Stimulated activated CD4-positive, alpha-beta T cell treated with anti-CD3 and anti-CD28 coated beads, Interleukin-15, amount 100 ng/mL, for 1 hour (primary cell): ENCODE results near the gene C14orf93.

ENCODE experiments used
- DNase-seq, 2 donors: peaks; one replicate each; pipeline ENCODE4 v3.0.0-alpha.2; 2020; ENCODE audit warnings: low read depth in 1 of 2, low spot score in 1 of 2

Gene C14orf93

DNA sequence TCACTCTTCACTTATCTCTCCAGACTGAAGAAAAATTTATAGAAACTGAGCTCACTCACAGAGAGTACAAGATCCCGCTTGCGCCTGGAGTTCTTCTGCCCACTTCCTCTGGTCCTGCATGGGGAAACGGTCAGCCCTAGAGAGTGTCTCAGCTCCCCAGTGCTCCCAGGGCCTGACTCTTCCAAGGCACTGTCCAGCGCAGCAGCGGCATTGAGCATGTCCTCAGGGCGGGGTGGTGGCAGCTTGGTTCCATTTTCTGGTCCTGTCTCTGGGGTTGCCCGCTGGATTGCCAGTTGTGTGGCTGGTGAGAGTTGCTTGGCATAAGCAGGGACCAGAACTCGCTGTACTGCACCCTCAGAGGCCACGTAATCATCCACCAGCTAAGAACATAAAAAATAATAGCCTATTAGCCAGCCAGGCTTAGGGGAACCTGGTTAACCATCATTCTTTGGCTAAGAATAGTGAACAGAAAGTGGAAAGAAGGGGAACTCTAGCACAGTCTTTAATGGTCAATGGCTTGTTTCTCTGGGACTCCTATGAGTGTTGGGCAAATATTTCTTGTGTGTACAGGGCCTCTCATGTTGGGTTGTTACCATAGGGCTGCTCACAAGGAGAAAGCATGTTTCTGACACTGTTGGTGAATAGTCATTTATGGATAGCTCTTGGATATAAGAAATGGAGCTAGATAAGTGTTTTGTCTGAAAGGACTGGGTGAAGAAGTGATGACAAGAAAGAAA, 13.9 kb downstream of the C14orf93 start:
- DNase-seq: no peak

DNA sequence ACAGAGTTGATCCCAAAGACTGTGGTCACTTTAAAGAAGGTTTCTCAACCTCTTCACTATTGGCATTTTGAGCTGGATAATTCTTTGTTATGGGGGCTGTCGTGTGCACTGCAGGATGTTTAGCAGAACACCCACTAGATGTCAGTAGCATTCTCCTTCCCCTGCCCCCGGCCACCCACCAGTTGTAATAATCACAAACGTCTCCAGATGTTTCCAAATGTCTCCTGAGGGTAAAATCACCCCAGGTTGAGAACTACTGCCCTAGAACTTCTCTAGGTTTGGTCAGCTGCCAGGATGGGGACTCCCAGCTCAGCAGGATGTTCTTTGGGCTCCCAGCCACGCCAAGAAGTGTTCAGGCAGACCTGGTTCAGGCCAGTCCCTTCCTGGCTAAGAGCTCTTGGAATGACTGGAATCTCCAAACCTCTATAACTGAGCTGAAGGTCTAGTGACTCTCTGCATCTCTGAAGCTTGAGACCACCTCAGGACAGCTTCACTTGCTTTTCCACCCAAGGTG, 15.1 kb downstream of the C14orf93 start:
- no peak for DNase-seq

DNA sequence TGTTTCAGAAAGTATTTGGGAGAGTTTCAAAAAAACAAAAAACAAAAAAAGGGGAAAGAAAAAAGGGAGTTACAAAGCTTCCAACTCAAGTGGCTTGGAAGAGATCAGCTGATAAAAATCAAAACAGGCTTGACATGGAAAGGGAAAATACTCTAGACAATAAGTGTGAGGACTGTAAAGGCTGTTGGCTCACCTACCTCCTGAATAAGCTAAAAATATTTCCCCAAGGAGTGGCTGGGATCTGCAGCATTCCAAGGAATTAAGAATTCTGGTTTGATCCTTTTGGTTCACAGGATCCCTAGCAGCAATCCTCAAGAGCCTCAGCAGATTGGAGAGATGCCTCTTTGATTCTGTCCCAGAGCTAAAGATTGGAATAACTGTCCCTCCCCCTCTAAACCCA, 16.4 kb downstream of the C14orf93 start:
- no peak for DNase-seq

DNA sequence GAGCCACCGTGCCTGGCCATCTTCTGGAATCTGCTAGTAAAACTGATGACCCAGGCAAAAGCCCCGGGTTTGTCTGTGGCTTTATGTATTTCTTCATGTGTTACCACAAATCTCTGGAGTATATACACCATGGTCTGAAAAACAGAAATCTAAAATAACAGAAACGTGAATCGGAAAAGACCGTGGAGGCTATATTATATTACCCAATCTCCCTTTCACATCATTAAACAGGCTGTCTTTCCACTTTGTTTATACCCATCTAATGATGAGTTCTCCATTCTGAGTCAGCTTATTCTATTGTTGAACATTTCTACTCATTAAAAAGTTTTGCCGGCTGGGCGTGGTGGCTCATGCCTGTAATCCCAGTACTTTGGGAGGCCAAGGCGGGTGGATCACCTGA, 18.1 kb downstream of the C14orf93 start:
- DNase-seq: no peak

DNA sequence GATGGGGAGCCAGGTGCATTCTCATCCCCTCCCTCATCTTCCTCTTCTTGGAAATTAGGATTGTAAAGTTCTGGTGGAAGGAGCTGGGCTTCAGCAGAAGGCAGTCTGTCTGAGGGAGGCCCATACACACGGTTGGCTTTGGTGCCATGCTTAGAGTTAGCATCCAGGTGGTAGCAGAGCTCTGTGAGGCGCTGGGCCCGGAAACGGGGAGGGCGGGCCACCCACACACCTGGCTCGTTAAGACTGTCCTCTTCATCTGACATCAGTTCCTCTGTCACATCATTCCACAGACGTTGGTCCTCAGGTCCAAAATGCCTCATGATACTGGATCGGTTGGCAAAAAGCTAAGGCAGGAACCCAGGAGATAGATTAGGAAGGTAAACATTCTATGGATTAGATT, 22.7 kb downstream of the C14orf93 start:
- no peak for DNase-seq

DNA sequence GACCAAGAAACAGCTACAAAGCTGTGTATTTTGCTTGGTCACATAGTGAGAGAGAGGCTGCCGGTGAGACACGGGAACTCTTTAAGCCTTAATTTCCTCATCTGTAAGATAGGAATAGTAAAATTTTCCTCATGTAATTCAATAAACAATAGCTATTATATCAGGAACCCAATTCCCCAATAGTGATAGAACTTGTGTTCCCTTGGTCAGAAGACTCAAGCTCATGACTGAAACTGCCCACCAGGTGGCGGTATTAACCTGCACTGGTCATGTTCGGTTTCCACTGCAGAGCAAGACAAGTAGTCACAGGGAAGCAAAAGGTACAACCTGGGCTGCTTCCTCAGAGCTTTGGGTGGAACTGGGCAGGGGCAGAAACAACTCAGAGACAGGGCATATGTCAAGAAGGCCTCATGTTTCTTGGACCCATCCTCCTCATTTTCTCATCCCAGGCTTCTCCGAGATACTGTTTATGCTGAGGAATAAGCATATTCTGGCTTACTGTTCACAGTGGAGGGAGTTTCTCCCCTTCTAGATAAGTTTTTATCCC, 23.4 kb downstream of the C14orf93 start:
- DNase-seq: peak; percentile 74 to 77

DNA sequence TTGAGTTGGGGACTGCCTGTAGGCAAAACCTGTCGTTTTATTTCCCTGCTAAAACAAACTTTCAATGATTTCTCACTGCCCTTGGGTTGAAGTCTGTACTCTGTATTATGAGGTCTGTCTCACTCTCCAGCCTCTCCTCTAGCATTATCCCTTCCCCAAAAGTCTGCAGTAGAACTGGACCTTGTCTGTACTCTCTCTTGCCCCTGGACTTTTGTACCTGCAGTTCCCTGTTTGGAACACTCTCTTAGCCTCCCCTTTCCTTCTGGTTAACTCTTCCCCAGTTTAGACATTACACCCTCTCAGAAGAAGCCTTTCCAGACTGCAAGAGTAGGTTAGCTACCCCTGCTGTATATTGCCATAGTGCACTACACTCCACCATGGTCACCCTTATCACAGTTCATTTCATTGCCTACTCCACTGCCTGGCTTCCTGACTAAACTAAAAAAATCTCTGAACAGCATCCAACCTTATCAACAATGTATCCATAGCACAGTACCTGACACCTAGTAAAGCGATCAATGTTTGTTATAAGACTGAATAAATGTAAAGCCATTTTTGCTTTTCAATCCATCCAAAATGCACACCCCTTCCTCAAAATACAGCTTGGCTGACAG, 23.9 kb downstream of the C14orf93 start:
- no peak for DNase-seq

DNA sequence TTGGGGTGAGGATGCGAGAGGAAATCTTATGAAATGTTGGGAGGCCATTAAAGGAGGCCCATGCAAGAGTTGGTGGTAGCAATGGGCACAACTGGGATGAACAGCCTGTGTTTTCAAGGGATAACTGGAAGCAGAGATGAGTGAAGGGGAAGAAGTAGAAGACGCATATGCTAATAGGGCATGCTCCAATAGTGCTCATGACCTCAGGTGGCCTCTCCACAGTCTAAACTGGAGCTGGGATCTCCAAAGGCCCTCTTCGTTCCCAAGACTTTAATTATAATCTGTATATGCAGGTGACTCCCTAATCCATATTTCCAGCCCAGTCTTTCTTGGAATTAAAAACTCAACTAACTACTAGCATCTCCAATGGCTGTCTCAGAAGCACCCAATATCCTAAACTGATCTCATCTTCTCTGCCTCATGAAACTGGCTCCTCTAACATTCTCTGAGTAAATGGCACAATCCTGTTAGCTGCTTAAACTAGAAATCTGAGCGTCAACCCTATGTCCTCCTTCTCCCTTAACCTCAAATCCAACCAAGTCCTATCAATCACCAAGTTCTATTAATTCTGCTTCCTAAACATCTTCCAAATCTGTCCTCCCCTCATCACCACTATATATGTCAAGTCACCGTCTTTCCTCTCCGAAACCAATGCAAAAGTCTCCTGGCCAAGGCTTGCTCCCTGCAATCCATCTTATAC, 24.8 kb downstream of the C14orf93 start:
- no peak for DNase-seq

DNA sequence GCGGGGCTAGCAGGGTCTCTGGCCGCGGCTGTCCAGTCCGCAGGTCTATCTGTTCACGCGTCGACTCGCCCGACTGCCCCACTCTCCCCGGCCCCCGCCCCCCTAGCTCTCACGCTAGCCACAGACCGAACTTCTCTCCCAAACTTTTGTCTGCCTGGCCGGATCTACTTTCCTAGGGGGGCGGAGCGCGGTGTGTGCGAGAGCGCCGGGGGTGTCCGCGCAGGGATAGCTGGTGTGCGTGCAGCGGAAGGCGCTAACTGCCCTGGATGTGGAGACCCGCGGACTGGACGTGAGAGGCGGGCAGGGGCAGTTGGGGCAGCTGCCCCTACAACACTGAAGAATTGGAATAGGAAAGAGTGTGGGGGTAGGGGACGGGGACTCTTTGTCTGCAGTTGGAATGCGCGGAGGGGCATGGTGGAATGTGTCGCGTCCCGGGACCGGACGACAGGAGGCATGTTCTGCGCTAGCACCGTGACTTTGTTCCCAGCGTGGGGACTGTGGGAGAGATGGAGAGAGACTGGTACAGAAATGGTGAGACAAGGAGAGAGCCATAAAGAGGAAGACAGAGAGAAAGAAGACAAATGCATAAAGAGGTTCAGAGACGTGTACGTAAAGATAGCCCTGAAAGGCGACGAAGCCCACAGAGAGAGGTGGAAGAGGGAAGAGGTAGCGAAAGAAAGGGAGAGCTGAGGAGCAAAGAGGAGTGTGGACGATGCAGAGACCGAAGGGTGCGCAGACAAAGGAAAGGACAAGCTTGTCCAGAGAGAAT, 27.3 kb downstream of the C14orf93 start, which contains the start of gene AJUBA:
TSS of gene AJUBA (minus strand) at position 75 of the 769 bp plus-strand sequence. CDS start 285 bp downstream, outside the sequence.
- peak; percentile 50 to 65 for DNase-seq

DNA sequence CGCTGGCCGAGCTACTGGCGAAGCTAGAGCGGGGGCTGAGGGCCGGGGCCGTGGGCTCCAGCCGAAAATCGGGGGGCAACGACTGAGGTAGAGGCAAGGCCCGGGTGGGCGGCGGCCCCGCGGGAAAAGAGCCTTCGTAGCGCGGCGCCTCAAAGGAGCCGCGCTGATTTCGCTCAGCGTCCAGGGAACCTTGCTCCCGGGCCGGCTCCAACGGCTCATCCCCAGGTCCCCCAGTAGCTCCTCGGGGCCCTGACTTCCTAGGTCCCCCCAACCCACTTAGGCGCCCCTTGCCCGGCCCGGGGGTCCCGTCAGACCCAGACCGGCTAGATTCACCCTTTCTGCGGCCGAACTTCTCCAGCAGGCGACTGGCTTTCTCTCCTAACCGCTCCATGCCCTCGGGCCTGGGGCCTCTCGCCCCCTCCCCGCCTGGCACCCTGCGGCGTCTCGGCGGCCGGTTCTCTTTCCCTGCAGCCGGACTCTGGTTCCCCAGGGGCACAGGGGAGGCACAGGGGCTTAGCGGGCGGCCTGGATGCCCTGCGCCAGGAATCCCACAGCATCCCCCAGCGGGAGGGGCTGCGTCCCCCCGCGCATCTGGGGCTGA, 28.0 kb downstream of the C14orf93 start:
- no peak for DNase-seq

DNA sequence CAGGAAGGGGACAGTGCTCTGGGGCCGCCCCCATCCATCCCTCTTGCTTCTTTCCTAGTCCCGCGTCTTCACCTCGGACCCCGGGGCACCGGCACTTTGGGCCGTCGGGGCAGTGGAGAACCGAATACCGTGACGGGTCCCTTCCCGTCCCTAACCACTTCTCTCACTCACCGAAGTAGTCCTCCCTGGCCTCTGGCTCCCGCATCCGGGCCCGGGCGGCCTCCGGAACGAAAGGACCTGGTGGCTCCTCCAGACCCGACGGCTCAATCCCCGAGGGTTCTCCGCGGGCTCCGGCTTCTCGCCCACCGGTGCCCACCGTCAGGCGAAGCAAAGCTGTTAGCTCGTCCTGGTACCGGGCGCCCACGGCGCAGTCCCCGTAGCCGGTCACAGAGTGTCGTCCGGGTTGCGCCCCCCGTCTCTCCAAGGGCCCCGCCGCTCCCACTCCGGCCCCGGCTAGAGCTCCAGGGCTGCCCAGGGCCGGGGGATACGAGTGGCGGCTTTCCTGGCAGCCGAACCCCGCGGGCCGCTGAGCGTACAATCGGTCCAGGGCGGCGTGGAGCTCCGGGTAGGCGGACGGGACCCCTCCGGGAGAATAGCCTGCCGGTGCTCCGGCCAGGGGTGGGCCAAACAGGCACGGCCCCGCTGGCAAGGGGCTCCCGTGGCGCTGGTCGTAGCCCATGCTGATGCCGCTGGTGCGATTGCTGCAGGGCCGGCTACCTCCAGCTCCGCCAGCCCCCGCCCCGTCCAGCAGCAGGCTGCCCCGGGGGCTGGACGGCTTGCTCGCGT, 28.7 kb downstream of the C14orf93 start:
- DNase-seq: peak in 1 of 2 donors; percentile 6

DNA sequence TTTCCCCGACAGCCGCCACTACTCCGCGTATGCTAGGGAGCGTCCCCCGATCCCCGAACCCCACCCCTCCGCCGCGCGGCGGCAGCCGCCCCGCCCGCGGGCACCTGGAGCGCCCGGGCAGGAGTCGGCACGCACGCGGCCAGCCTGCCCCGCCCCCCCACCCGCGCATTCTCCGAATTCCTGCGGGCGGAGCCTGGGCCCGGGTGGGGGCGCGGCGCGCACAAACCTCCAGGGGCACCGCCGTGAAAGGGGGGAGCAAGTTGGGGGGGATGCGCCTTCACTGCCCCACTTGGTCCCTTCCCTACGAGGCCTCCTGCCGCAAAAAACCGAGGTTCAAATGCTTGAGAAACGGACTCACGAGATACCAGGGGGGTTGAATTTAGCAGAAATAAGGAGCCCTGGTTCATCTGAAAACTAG, 29.3 kb downstream of the C14orf93 start:
- DNase-seq: peak in 1 of 2 donors; percentile 44

DNA sequence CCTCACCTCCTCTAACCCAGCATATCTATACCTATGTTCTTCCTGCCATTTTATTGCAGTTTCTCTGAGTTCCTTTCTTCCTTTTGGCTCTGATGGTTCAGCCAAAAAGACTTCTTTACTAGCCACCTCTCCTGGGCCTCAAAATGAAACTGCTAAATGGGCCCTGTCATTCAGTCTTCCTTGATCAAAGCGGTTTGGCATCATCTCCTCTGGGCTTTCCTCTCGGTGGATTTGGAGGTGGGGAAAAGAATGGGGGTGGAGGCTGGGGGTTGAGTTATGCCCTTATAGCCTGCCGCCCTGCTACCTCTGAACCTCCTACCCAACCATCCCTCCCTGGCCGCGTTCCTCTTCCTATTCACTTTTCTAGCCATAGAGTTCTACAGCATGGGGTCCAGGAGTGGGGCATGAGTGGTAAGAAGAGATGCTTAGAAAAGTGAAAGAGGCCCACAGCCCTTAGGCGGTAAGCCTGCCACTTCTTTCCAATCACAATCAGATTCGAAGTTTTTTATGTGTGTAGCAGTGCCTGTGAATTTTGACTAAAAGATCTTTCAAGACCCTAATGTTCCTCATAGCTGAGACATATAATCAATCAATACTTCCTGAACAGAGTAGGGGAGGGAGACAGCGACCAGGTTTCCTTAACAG, 30.1 kb downstream of the C14orf93 start:
- no peak for DNase-seq

DNA sequence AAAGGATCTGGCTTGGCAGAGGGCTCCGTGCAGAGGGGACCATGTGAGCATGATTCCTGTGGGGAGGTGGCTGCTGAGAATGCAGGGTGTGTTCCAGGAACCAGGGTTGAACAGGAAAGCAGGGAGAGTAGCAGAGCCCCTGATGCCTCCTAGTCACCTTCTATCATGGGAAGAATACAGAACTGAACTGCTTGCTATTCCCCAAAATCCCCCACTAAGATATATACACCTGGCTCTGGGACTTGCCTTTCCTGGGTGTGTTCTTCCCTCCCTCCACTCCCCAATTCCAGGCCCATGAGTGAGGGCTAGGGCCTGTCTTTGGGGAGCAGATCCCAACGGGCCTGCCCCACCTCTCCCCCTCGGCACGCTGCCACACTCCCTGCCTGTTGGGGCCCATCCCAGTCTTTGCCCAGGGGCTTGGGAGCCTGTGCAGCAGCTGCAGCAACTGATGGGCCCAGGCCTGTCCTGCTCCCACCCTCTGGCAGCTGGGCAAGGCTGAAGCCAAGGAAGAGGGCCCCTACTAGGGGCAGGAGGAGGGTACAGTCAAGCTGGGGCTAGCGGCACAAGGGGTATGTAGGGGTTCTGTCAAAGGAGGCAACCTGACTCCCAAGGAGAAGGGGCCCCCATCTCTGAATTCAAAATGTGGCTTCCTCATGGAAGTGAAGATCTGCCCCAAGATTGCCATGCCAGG, 30.8 kb downstream of the C14orf93 start:
- DNase-seq: no peak

DNA sequence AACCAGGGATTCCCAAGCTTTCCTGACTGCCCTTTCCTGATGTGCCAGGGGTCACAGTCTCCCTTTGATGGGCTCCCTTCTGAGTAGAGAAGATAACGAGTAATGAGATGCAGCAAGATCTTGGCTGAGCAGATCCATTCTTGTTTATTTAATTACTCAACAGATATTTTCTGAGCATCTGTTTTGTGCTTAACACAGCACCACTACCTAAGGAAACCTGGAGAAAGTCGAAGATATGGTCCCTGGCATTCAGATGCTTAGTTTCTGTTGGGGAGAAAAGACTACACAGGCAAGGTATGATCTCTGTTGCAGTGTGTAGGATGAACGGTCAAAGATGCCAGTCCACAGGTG, 31.5 kb downstream of the C14orf93 start:
- no peak for DNase-seq

DNA sequence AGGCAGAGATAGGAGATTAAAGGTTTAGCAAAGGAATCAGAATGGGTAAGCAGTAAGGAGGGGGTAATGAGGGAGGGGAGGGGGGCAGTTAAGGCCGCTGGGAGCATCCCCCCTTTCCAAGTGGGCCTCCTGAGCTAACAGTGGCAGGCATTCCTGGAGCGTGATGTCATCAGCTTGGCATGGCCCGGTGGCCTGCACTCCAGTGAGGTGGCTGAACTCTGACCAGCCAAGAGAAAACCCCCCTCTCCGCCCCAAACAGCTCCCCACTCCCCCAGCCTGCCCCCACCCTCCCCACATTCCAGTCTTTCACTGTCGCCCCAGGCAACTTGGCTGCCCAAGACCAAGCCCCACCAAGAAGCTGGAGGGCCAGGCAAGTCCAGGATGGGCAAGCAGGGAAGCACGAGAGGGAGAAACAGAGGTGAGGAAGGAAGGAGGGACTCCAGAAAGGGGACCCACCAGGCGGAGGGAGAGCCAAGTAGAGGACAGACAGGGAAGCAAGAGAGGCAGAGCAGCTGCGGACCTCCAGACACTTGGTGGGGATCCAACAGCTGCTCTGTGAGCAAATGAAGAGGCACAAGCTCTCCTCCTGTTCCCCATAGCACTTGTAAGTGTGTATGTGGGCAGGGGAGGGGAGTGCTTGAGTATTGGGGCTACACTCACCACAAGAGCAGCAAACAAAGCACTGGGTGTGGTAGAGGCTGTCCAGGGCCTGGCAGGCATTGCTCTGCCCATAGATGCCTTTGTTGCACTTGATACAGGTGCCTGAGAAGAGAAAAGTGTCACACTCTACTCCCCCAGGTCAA, 32.1 kb downstream of the C14orf93 start:
- no peak for DNase-seq

DNA sequence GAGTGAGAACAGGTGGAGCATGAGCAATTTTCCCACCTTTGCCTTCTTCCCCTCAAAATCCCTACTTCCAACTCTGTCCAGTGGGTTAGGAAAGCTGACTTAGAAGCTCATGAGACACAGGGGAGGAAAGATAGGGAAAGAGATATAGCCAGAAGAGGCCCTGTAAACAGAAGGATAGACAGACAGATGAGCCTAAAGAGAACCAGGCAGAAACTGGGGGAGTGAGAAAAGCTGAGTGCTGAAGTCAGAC, 32.6 kb downstream of the C14orf93 start:
- no peak for DNase-seq
